ENCODE data around the gene C1QTNF3. TPM values are rescaled to one million over a fixed set of nuclear protein-coding genes. Genes with fewer than 3 reads are reported as not detected.

Gene C1QTNF3
- total RNA-seq, 1 experiment from 2014 or later = 2.1 TPM

GRCh38 chr5:34037726-34038125 lies 5.3 kb downstream of the C1QTNF3 start (continued):
- TF ChIP-seq FOXJ3 (CRISPR knock-in tag; IDR thresholded peaks at IDR 0.05; ENCODE audit: borderline replicate concordance) = no peak
- no peak for TF ChIP-seq ZNF425 (CRISPR knock-in tag; conservative IDR thresholded peaks at IDR 0.05)
- no peak for TF ChIP-seq JUN (CRISPR knock-in tag; IDR thresholded peaks at IDR 0.05)
- no peak for TF ChIP-seq NR2C2 (CRISPR knock-in tag; IDR thresholded peaks at IDR 0.05)
- no peak for TF ChIP-seq GABPB1 (CRISPR knock-in tag; IDR thresholded peaks at IDR 0.05)
- TF ChIP-seq ELF4 (CRISPR knock-in tag; IDR thresholded peaks at IDR 0.05; ENCODE audit: low read depth) = no peak
- TF ChIP-seq MXD4 (CRISPR knock-in tag; IDR thresholded peaks at IDR 0.05; ENCODE audit: borderline replicate concordance) = no peak

GRCh38 chr5:34035756-34036155 lies 7.3 kb downstream of the C1QTNF3 start:
- H3K9me3 Mint-ChIP-seq = 0 out of 2 replicates have a peak, but pooled peaks cover 3% of the 10 kb centered on the region
- H3K36me3 Mint-ChIP-seq = no peaks in the 10 kb centered on the region
- H3K27ac Mint-ChIP-seq = no peak overlapping the region
- no peak for ATAC-seq
- ChIA-PET POLR2A (no interaction called here), CTCF (no interaction called here)
- peaks cover 3% of the 10 kb centered on the region; the same call in 1 of the 2 replicates for H3K27me3 Mint-ChIP-seq (ENCODE audit: low read depth)
- H3K4me3 Mint-ChIP-seq = no peak overlapping the region
- no peak for DNase-seq (ENCODE audit: low spot score)
- TF ChIP-seq RORB (CRISPR knock-in tag; IDR thresholded peaks at IDR 0.05) (no peak), GRHL2 (CRISPR knock-in tag; IDR thresholded peaks at IDR 0.05; ENCODE audit: insufficient replicate concordance, severe bottlenecking) (no peak), ZBTB21 (CRISPR knock-in tag; IDR thresholded peaks at IDR 0.05; ENCODE audit: borderline replicate concordance) (no peak), TEAD4 (CRISPR knock-in tag; IDR thresholded peaks at IDR 0.05) (no peak), CBFB (CRISPR knock-in tag; IDR thresholded peaks at IDR 0.05; ENCODE audit: low read depth) (no peak), NR2C2 (CRISPR knock-in tag; IDR thresholded peaks at IDR 0.05) (no peak), CREB1 (CRISPR knock-in tag; IDR thresholded peaks at IDR 0.05) (no peak), MXD4 (CRISPR knock-in tag; IDR thresholded peaks at IDR 0.05; ENCODE audit: borderline replicate concordance) (no peak), STAT6 (CRISPR knock-in tag; conservative IDR thresholded peaks at IDR 0.05; ENCODE audit: low read depth) (no peak), FOXP4 (CRISPR knock-in tag; IDR thresholded peaks at IDR 0.05) (no peak), NR3C1 (CRISPR knock-in tag; conservative IDR thresholded peaks at IDR 0.05; ENCODE audit: low read depth) (no peak), ZSCAN18 (CRISPR knock-in tag; IDR thresholded peaks at IDR 0.05) (no peak), ZNF532 (CRISPR knock-in tag; IDR thresholded peaks at IDR 0.05; ENCODE audit: borderline replicate concordance) (no peak), ZNF121 (CRISPR knock-in tag; IDR thresholded peaks at IDR 0.05) (no peak), ZNF219 (CRISPR knock-in tag; IDR thresholded peaks at IDR 0.05; ENCODE audit: borderline replicate concordance) (no peak)
- peaks cover 23% of the 10 kb centered on the region for H3K4me1 Mint-ChIP-seq

Measured in WTC11 (cell line).